SK-N-SH treated with all-trans-retinoic acid at 6 μM for 48 hours (cell line): ENCODE measurements around the gene SH2D1B.

Experiments used
- ARNTL ChIP-seq: fragments of 450-650 bp; formaldehyde crosslinking; IDR thresholded peaks from 2 replicates; pipeline ENCODE4 v1.5.0; 2020; ENCODE audit warnings: low read depth, mild to moderate bottlenecking, moderate library complexity, borderline replicate concordance
- CREB5 ChIP-seq: fragments of 250-450 bp; sonication (Bioruptor Pico); IDR thresholded peaks from 2 replicates; pipeline ENCODE4 v1.5.1; 2020; ENCODE audit warnings: low read depth, mild to moderate bottlenecking, moderate library complexity
- OSR1 ChIP-seq: fragments of 250-450 bp; sonication (Bioruptor Pico); IDR thresholded peaks from 2 replicates; pipeline ENCODE4 v1.8.0; 2022; ENCODE audit warnings: moderate library complexity, mild to moderate bottlenecking, inconsistent platforms
- PPARA ChIP-seq: fragments of 250-450 bp; sonication (Bioruptor Pico); IDR thresholded peaks from 2 replicates; pipeline ENCODE4 v1.5.0; 2020; ENCODE audit warnings: mild to moderate bottlenecking, borderline replicate concordance
- TOX ChIP-seq: fragments of 250-450 bp; sonication (Bioruptor Pico); IDR thresholded peaks from 2 replicates; pipeline ENCODE4 v1.8.0; 2021; ENCODE audit warnings: mild to moderate bottlenecking, moderate library complexity, borderline replicate concordance
- ZC3H10 ChIP-seq: fragments of 250-450 bp; sonication (Bioruptor Pico); IDR thresholded peaks from 2 replicates; pipeline ENCODE4 v1.5.1; 2021; ENCODE audit warnings: mild to moderate bottlenecking, moderate library complexity
- ZNF565 ChIP-seq: fragments of 450-650 bp; formaldehyde crosslinking; conservative IDR thresholded peaks from 2 replicates; pipeline ENCODE4 v1.5.0; 2020; ENCODE audit warnings: low read depth, mild to moderate bottlenecking, moderate library complexity
- ZNF8 ChIP-seq: fragments of 450-650 bp; formaldehyde crosslinking; IDR thresholded peaks from 2 replicates; pipeline ENCODE4 v1.5.0; 2020; ENCODE audit warnings: mild to moderate bottlenecking, moderate library complexity
- TF ChIP-seq, protein P1 (sequence below): fragments of 250-450 bp; sonication (Bioruptor Pico); IDR thresholded peaks from 2 replicates; pipeline ENCODE4 v1.5.0; 2020; ENCODE audit warnings: mild to moderate bottlenecking, moderate library complexity
- TF ChIP-seq, protein P2 (sequence below): fragments of 250-450 bp; sonication (Bioruptor Pico); IDR thresholded peaks from 2 replicates; pipeline ENCODE4 v1.8.0; 2021; ENCODE audit warnings: low read depth, mild to moderate bottlenecking, moderate library complexity, borderline replicate concordance

GRCh38 chr1:162396201-162396906 is 15.6 kb downstream of the SH2D1B start:
- TF ChIP-seq ZC3H10 (CRISPR knock-in tag), result no peak
- no peak for TF ChIP-seq ZNF565 (CRISPR knock-in tag)
- TF ChIP-seq PPARA (CRISPR knock-in tag), result no peak
- no peak for TF ChIP-seq TOX (CRISPR knock-in tag)
- no peak for TF ChIP-seq ARNTL (CRISPR knock-in tag)
- TF ChIP-seq CREB5 (CRISPR knock-in tag), result no peak
- TF ChIP-seq, protein P1, sequence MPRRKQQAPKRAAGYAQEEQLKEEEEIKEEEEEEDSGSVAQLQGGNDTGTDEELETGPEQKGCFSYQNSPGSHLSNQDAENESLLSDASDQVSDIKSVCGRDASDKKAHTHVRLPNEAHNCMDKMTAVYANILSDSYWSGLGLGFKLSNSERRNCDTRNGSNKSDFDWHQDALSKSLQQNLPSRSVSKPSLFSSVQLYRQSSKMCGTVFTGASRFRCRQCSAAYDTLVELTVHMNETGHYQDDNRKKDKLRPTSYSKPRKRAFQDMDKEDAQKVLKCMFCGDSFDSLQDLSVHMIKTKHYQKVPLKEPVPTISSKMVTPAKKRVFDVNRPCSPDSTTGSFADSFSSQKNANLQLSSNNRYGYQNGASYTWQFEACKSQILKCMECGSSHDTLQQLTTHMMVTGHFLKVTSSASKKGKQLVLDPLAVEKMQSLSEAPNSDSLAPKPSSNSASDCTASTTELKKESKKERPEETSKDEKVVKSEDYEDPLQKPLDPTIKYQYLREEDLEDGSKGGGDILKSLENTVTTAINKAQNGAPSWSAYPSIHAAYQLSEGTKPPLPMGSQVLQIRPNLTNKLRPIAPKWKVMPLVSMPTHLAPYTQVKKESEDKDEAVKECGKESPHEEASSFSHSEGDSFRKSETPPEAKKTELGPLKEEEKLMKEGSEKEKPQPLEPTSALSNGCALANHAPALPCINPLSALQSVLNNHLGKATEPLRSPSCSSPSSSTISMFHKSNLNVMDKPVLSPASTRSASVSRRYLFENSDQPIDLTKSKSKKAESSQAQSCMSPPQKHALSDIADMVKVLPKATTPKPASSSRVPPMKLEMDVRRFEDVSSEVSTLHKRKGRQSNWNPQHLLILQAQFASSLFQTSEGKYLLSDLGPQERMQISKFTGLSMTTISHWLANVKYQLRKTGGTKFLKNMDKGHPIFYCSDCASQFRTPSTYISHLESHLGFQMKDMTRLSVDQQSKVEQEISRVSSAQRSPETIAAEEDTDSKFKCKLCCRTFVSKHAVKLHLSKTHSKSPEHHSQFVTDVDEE (CRISPR knock-in tag), result no peak
- no peak for TF ChIP-seq OSR1 (CRISPR knock-in tag)
- no peak for TF ChIP-seq ZNF8 (CRISPR knock-in tag)
- TF ChIP-seq, protein P2, sequence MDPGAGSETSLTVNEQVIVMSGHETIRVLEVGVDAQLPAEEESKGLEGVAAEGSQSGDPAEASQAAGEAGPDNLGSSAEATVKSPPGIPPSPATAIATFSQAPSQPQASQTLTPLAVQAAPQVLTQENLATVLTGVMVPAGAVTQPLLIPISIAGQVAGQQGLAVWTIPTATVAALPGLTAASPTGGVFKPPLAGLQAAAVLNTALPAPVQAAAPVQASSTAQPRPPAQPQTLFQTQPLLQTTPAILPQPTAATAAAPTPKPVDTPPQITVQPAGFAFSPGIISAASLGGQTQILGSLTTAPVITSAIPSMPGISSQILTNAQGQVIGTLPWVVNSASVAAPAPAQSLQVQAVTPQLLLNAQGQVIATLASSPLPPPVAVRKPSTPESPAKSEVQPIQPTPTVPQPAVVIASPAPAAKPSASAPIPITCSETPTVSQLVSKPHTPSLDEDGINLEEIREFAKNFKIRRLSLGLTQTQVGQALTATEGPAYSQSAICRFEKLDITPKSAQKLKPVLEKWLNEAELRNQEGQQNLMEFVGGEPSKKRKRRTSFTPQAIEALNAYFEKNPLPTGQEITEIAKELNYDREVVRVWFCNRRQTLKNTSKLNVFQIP, result no peak
